Ovary (tissue), 9 donors: ENCODE results near the gene PMFBP1. TPM values are rescaled to one million over a fixed set of nuclear protein-coding genes. Genes with fewer than 3 reads are reported as not detected.

Experiments
- DNase-seq, 5 donors: peaks; one replicate each; pipeline ENCODE4 v3.0.0-alpha.2; 2019 to 2020
- H3K27ac ChIP-seq, 2 donors: fragments of 200-600 bp; one replicate each; pipeline versions ENCODE4 v1.5.1 to v1.8.0; 2019 to 2022
- H3K27me3 ChIP-seq: fragments of 200-600 bp; one replicate; pipeline ENCODE4 v1.8.0; 2022
- H3K36me3 ChIP-seq: fragments of 200-600 bp; sonication (generic); one replicate; pipeline ENCODE4 v1.5.1; 2019
- H3K4me1 ChIP-seq: one replicate; pipeline ENCODE4 v1.8.1; 2013; ENCODE audit warnings: mild to moderate bottlenecking, moderate library complexity; ENCODE audit not compliant: insufficient read depth
- H3K4me3 ChIP-seq: fragments of 200-600 bp; sonication (generic); one replicate; pipeline ENCODE4 v1.5.1; 2017
- H3K9me3 ChIP-seq, 2 donors: fragments of 200-600 bp in 1 of 2; sonication (generic) in 1 of 2; one replicate each; pipeline versions ENCODE4 v1.5.1 to v1.8.1; 2013 to 2019; ENCODE audit warnings: mild to moderate bottlenecking in 1 of 2, moderate library complexity in 1 of 2
- EP300 ChIP-seq: sonication (generic); formaldehyde crosslinking; IDR thresholded peaks from one replicate; pipeline ENCODE4 v1.6.1; 2017; ENCODE audit warnings: antibody characterized with exemption
- POLR2A ChIP-seq: fragments of 450-650 bp; IDR thresholded peaks from one replicate; pipeline ENCODE4 v1.6.1; 2017; ENCODE audit warnings: antibody characterized with exemption, mild to moderate bottlenecking, moderate library complexity
- WGBS, 3 donors: extraction: QIAGEN DNeasy Blood & Tissue Kit in 1 of 3; methylation state at CpG; one replicate each; pipeline versions ENCODE4 v1.1.5 to v1.1.7; 2013 to 2017; 5-methylcytosine and 5-hydroxymethylcytosine counted together
- intact Hi-C, 4 donors: fragments of 100-400 bp; cut with DNase I; formaldehyde crosslinking; loops; one replicate each; pipeline versions ENCODE4 v1.11.0 to v1.15.1; 2022 to 2023
- polyA plus RNA-seq, 2 donors: library from polyadenylated mRNA; stranded (reverse); fragments of 200-250 nt in 1 of 2; fragments of 350-450 nt in 1 of 2; fragmentation: Illumina TruSeq in 1 of 2; extraction: RNeasy Lipid Tissue Mini Kit (QIAGEN cat#74804) in 1 of 2; gene quantifications; one replicate each; pipeline ENCODE4 v1.2.3, GENCODE V29; 2013 to 2014
- total RNA-seq, 7 donors: library from RNA; depleted of rRNA in 2 of 7; stranded (reverse); fragments of >200 nt in 2 of 7; fragmentation: NEBNext Ultra II Directional in 3 of 7; extraction: Animal tissue kit (Norgen Biotek cat#: 25700) in 3 of 7; gene quantifications; one replicate each; pipeline versions ENCODE4 v1.1.0 to v1.2.4, GENCODE V29; 2016 to 2023
- TF ChIP-seq, protein P1 (sequence below), 3 donors: fragments of 450-650 bp in 2 of 3; fragments of 200-600 bp in 1 of 3; IDR thresholded peaks; one replicate each; pipeline versions ENCODE4 v1.5.1 to v1.8.0; 2016 to 2022; ENCODE audit warnings: antibody characterized with exemption in 3 of 3, mild to moderate bottlenecking in 1 of 3
- donor health status: DM: no; HTN: no; CAD: no; lungs with moderate emphysema.
- donor health status: DM: no; HTN: no; CAD: no.
- donor health status: Bipolar disorder and iron deficiency.
- donor health status: DM: yes; HTN: yes; CAD: no.
- donor health status: DM: no; HTN: no; CAD: no.
- donor health status: DM: yes; HTN: yes; CAD: no.

PMFBP1 gene
- total and polyA plus RNA-seq, 9 donors = 0.12 to 1.7 (median 0.57) TPM

- 9 to 24% (median 16%) methylated on average over 5 of the region's 5 CpGs for WGBS, 3 donors
- no peak overlapping the region for H3K27ac ChIP-seq
- no peak for DNase-seq
- no peaks in the 10 kb centered on the region for H3K27me3 ChIP-seq
- TF ChIP-seq, protein P1, sequence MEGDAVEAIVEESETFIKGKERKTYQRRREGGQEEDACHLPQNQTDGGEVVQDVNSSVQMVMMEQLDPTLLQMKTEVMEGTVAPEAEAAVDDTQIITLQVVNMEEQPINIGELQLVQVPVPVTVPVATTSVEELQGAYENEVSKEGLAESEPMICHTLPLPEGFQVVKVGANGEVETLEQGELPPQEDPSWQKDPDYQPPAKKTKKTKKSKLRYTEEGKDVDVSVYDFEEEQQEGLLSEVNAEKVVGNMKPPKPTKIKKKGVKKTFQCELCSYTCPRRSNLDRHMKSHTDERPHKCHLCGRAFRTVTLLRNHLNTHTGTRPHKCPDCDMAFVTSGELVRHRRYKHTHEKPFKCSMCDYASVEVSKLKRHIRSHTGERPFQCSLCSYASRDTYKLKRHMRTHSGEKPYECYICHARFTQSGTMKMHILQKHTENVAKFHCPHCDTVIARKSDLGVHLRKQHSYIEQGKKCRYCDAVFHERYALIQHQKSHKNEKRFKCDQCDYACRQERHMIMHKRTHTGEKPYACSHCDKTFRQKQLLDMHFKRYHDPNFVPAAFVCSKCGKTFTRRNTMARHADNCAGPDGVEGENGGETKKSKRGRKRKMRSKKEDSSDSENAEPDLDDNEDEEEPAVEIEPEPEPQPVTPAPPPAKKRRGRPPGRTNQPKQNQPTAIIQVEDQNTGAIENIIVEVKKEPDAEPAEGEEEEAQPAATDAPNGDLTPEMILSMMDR (IDR thresholded peaks at IDR 0.05) = no peak
- TF ChIP-seq EP300 = no peak
- TF ChIP-seq POLR2A = no peak
- H3K4me3 ChIP-seq = no peak overlapping the region
- no peaks in the 10 kb centered on the region for H3K36me3 ChIP-seq
- H3K4me1 ChIP-seq = no peaks in the 10 kb centered on the region
- intact Hi-C loops = no loop called here
- H3K9me3 ChIP-seq = no peaks in the 10 kb centered on the region
These were observed 7.3 kb downstream of the PMFBP1 start for GRCh38 chr16:72164691-72165090.

GRCh38 chr16:72162105-72162692 is 9.8 kb downstream of the PMFBP1 start:
- 79 to 85% (median 83%) methylated on average over 6 of the region's 6 CpGs for WGBS, 3 donors

GRCh38 chr16:72159801-72160200 is 12.2 kb downstream of the PMFBP1 start:
- Histone ChIP-seq H3K4me1 (no peaks in the 10 kb centered on the region), H3K27me3 (no peaks in the 10 kb centered on the region), H3K4me3 (no peak overlapping the region), H3K36me3 (no peaks in the 10 kb centered on the region), H3K9me3 (no peaks in the 10 kb centered on the region), H3K27ac (no peak overlapping the region)
- TF ChIP-seq POLR2A (no peak), EP300 (no peak)
- TF ChIP-seq, protein P1 (IDR thresholded peaks at IDR 0.05) = no peak
- WGBS, 3 donors = 42 to 51% (median 48%) methylated on average over 2 of the region's 2 CpGs
- no peak for DNase-seq
- intact Hi-C loops = no loop called here

More at GRCh38 chr16:72162105-72162692, 9.8 kb downstream of the PMFBP1 start:
- no peak overlapping the region for H3K4me3 ChIP-seq
- H3K9me3 ChIP-seq = no peaks in the 10 kb centered on the region
- no peaks in the 10 kb centered on the region for H3K36me3 ChIP-seq
- DNase-seq = no peak
- intact Hi-C loops = no loop called here
- no peak overlapping the region for H3K27ac ChIP-seq
- H3K27me3 ChIP-seq = no peaks in the 10 kb centered on the region
- TF ChIP-seq POLR2A (no peak), EP300 (no peak)
- TF ChIP-seq, protein P1 (IDR thresholded peaks at IDR 0.05) = no peak
- no peaks in the 10 kb centered on the region for H3K4me1 ChIP-seq

- Histone ChIP-seq H3K27me3 (no peaks in the 10 kb centered on the region), H3K4me3 (no peak overlapping the region), H3K4me1 (no peaks in the 10 kb centered on the region), H3K36me3 (no peaks in the 10 kb centered on the region), H3K9me3 (no peaks in the 10 kb centered on the region), H3K27ac (no peak overlapping the region)
- DNase-seq = no peak
- TF ChIP-seq, protein P1 (IDR thresholded peaks at IDR 0.05) = no peak
- no peak for TF ChIP-seq POLR2A
- WGBS, 3 donors = 6 to 7% (median 7%) methylated on average over 2 of the region's 2 CpGs
- intact Hi-C loops = no loop called here
These were observed 12.6 kb downstream of the PMFBP1 start for GRCh38 chr16:72159386-72159785.
